Pancreas (tissue), 10 donors: ENCODE measurements around the gene RAB6A. TPM values are rescaled to one million over a fixed set of nuclear protein-coding genes. Genes with fewer than 3 reads are reported as not detected.
A peak's percentile ranks its signal among the peaks of the same experiment; 100 is the strongest.
"Not testable (repeated sequence)": the region's sequence is repeated elsewhere in the genome, so short reads cannot be mapped to it uniquely, and the experiment has no call there.

Experiments
- ATAC-seq, 4 donors: fragments of 200-7000 bp; cut with Tn5 transposase; one replicate each; pipeline versions ENCODE4 v1.8.0 to v1.9.1; 2020; ENCODE audit warnings: mild to moderate bottlenecking in 4 of 4, moderate library complexity in 4 of 4
- DNase-seq, 6 donors: peaks; one replicate each; pipeline ENCODE4 v3.0.0-alpha.2; 2020
- FAIRE-seq: peaks from 2 replicates; lab custom pipeline; 2012; peaks lifted over from hg19 to GRCh38; lab: Jason Lieb, UNC
- H3K27ac ChIP-seq, 4 donors: fragments of 200-600 bp; sonication (generic); 1 replicate in 3 of 4; 2 replicates in 1 of 4; pipeline versions ENCODE4 v1.5.0 to v1.8.0; 2020
- H3K27me3 ChIP-seq, 4 donors: fragments of 200-600 bp; one replicate each; pipeline ENCODE4 v1.8.0; 2021
- H3K36me3 ChIP-seq, 3 donors: fragments of 200-600 bp; sonication (generic) in 1 of 3; one replicate each; pipeline versions ENCODE4 v1.5.0 to v1.8.0; 2020 to 2021
- H3K4me1 ChIP-seq, 3 donors: fragments of 200-600 bp; one replicate each; pipeline ENCODE4 v1.8.0; 2021
- H3K4me3 ChIP-seq, 4 donors: fragments of 200-600 bp; sonication (generic) in 2 of 4; one replicate each; pipeline versions ENCODE4 v1.5.0 to v1.8.0; 2020 to 2021
- H3K9me3 ChIP-seq, 4 donors: fragments of 200-600 bp; one replicate each; pipeline ENCODE4 v1.8.0; 2021
- WGBS, 2 donors: extraction: QIAGEN DNeasy Blood & Tissue Kit; methylation state at CpG; one replicate each; pipeline ENCODE4 v1.1.7; 2013; 5-methylcytosine and 5-hydroxymethylcytosine counted together
- intact Hi-C, 3 donors: fragments of 100-400 bp; cut with DNase I; formaldehyde crosslinking; loops; one replicate each; pipeline versions ENCODE4 v1.11.1 to v1.14.2; 2022
- polyA plus RNA-seq, 2 donors: library from polyadenylated mRNA; stranded (reverse); fragments of 200-250 nt; gene quantifications; one replicate each; pipeline ENCODE4 v1.2.3, GENCODE V29; 2013
- total RNA-seq, 6 donors: library from RNA; stranded (reverse); fragmentation: NEBNext Ultra II Directional in 4 of 6; extraction: Animal tissue kit (Norgen Biotek cat#: 25700) in 4 of 6; gene quantifications; one replicate each; pipeline versions ENCODE4 v1.2.1 to v1.2.4, GENCODE V29; 2021 to 2023
- TF ChIP-seq, protein P1 (sequence below), 4 donors: fragments of 200-600 bp; sonication (generic) in 3 of 4; IDR thresholded peaks; one replicate each; pipeline versions ENCODE4 v1.5.0 to v1.8.0; 2021; ENCODE audit warnings: antibody characterized with exemption in 4 of 4
- donor health status: healthy with polysubstance abuse.
- donor health status: DM: no; HTN: no; CAD: no; lungs with moderate emphysema.
- donor health status: DM: no; HTN: no; CAD: no.
- donor health status: control.
- donor health status: control.
- donor health status: Bipolar disorder and iron deficiency.
- donor health status: DM: yes; HTN: yes; CAD: no.
- donor health status: DM: no; HTN: no; CAD: no.
- donor health status: DM: no; HTN: no; CAD: no.
- donor health status: DM: yes; HTN: yes; CAD: no.

The RAB6A gene
- total and polyA plus RNA-seq, 8 donors: 19.2 to 80.5 (median 49.2) TPM

DNA sequence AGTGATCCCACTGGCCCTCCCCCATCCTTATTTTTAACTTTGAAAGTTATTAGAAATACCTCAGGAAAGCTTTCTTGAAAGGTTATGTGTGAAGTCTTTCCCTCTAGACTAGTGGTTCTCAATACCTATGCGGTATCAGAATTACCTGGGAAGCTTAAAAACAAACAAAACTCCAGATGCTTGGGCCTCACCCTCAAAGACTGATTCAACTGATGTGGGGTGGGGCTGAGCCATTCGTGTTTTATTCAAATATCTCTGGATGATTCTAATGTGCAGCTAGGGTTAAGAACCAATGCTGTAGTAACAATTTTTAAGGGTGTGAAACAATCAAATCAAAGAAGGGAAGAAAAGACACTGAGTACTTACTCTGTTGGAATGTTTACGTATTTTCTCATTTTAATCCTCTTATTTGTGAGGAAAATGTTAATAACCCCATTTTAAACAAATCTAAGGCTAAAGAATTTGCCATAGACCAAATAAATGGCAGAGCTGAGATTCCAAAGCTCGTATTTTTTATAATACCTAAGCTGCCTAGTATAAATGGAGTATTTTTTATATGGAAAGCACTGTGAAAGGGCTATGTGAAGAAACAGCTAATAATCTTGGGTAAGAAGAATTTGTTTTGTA lies 66.9 kb downstream of the RAB6A start:
- intact Hi-C loops: no loop called here
- no peak for DNase-seq

DNA sequence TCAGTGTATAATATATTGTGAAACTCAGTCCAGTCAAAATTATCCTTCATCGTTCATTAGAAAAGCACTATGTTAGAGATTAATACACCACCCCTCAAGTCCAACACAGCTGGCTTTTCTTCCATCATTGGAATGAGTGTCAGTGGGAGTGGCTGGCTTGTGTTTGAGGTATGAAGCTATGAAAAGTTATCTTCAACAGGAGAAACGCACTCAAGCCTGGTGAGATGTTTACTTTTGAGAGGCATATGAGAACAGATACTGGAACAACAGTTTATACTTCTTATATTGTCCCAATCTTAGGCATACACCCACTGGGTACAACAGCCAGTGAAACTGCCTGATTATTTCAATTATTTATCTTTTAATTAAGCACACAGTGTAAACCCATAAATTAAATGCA lies 80.2 kb downstream of the RAB6A start:
- Histone ChIP-seq H3K27ac (no peak overlapping the region), H3K4me3 (no peak overlapping the region), H3K4me1 (no peaks in the 10 kb centered on the region), H3K27me3 (no peaks in the 10 kb centered on the region), H3K9me3 (no peaks in the 10 kb centered on the region), H3K36me3 (peaks cover 0 to 14% (median 0%) of the 10 kb centered on the region in 3 donors)
- intact Hi-C loops: no loop called here
- no peak for DNase-seq
- TF ChIP-seq, protein P1, sequence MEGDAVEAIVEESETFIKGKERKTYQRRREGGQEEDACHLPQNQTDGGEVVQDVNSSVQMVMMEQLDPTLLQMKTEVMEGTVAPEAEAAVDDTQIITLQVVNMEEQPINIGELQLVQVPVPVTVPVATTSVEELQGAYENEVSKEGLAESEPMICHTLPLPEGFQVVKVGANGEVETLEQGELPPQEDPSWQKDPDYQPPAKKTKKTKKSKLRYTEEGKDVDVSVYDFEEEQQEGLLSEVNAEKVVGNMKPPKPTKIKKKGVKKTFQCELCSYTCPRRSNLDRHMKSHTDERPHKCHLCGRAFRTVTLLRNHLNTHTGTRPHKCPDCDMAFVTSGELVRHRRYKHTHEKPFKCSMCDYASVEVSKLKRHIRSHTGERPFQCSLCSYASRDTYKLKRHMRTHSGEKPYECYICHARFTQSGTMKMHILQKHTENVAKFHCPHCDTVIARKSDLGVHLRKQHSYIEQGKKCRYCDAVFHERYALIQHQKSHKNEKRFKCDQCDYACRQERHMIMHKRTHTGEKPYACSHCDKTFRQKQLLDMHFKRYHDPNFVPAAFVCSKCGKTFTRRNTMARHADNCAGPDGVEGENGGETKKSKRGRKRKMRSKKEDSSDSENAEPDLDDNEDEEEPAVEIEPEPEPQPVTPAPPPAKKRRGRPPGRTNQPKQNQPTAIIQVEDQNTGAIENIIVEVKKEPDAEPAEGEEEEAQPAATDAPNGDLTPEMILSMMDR (IDR thresholded peaks at IDR 0.05): no peak
- ATAC-seq: peak in 2 of 4 donors; percentile 39 to 48
- no peak for FAIRE-seq
- WGBS, 2 donors: 26 to 38% methylated on average over 2 of the region's 2 CpGs

More for the DNA sequence above, 66.9 kb downstream of the RAB6A start:
- Histone ChIP-seq H3K36me3 (no peaks in the 10 kb centered on the region), H3K4me1 (no peaks in the 10 kb centered on the region), H3K4me3 (no peak overlapping the region), H3K27me3 (no peaks in the 10 kb centered on the region), H3K27ac (no peak overlapping the region), H3K9me3 (no peaks in the 10 kb centered on the region)
- 88 to 91% methylated on average over 4 of the region's 4 CpGs for WGBS, 2 donors
- TF ChIP-seq, protein P1 (IDR thresholded peaks at IDR 0.05): no peak
- FAIRE-seq: no peak
- ATAC-seq: no peak

DNA sequence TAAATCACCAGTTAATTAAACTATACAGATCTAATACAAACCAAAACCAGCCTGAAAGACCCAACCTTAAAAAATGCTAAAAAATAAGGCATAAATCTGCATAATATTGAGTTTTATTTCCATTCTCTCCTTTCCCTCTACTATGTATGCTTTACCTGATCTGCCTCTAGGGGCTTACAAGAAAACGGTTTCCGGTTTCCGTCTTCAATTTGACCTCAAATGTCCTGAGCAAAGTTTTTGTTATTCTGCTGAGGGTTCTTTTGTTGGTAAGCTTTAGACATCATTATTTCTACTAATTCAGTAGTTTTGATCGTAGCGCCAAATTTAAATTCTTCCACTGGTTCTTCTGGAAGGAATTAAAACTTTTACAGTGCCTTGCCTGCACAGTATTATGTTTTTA lies 84.3 kb downstream of the RAB6A start:
- DNase-seq, H3K9me3 ChIP-seq, FAIRE-seq, H3K27me3 ChIP-seq, ATAC-seq, H3K4me1 ChIP-seq, H3K27ac ChIP-seq, H3K4me3 ChIP-seq, intact Hi-C loops: not testable (repeated sequence)
- WGBS, 2 donors: 97% methylated on average over 5 of the region's 5 CpGs
- peaks cover 0 to 14% (median 0%) of the 10 kb centered on the region in 3 donors for H3K36me3 ChIP-seq

DNA sequence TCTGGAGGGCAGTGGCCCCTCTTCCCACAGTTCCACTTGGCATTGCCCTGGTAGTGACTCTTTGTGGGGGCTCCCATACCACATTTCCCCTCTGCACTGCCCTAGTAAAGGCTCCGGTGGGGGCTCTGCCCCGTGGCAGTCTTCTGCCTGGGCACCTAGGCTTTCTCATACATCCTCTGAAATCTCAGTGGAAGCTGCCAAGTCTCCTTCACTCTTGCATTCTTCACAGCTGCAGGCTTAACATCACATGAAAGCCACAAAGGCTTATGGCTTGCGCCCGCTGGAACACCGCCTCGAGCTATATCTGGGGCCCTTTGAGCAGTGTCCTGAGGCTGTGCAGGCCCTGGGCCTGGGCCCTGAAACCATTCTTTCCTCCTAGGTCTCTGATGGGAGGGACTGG lies 89.2 kb downstream of the RAB6A start:
- FAIRE-seq (no peak), ATAC-seq (peak in 1 of 4 donors; percentile 29), DNase-seq (no peak)
- WGBS, 2 donors: 94 to 97% methylated on average over 6 of the region's 6 CpGs
- H3K4me3 ChIP-seq: no peak overlapping the region
- H3K36me3 ChIP-seq: no peaks in the 10 kb centered on the region
- H3K27me3 ChIP-seq: no peaks in the 10 kb centered on the region
- no peaks in the 10 kb centered on the region for H3K9me3 ChIP-seq
- H3K27ac ChIP-seq: no peak overlapping the region
- TF ChIP-seq, protein P1 (IDR thresholded peaks at IDR 0.05): no peak
- H3K4me1 ChIP-seq: no peaks in the 10 kb centered on the region
- intact Hi-C loops: no loop called here

DNA sequence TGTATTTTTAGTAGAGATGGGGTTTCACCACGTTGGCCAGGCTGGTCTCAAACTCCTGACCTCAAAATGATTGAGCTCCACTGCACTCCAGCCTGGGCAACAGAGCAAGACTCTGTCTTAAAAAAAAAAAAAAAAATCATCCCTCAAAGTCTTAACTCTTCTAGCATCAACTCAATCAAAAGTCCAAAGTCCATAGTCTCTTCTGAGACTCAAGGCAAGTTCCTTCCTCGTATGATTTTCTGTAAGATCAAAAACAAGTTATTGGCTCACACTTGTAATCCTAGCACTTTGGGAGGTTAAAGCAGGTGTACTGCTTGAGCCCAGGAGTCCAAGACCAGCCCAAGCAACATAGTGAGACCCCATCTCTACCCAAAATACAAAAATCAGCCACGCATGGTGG lies 90.1 kb downstream of the RAB6A start:
- no peak for FAIRE-seq
- no peak overlapping the region for H3K4me3 ChIP-seq
- intact Hi-C loops: no loop called here
- WGBS, 2 donors: 72 to 79% methylated on average over 3 of the region's 3 CpGs
- ATAC-seq: no peak
- no peaks in the 10 kb centered on the region for H3K4me1 ChIP-seq
- TF ChIP-seq, protein P1 (IDR thresholded peaks at IDR 0.05): no peak
- no peak overlapping the region for H3K27ac ChIP-seq
- no peaks in the 10 kb centered on the region for H3K36me3 ChIP-seq
- no peaks in the 10 kb centered on the region for H3K9me3 ChIP-seq
- no peak for DNase-seq
- no peaks in the 10 kb centered on the region for H3K27me3 ChIP-seq
